Measurements from ENCODE around the gene AGAP1. TPM values are rescaled to one million over a fixed set of nuclear protein-coding genes. Genes with fewer than 3 reads are reported as not detected.

The AGAP1 gene
- polyA plus RNA-seq, 1 experiment: 12.4 TPM

- ChIA-PET CTCF (interaction anchor here (0.5 to 2.5 kb wide), 3 partner anchors 11 to 140 kb away, joined by 3 to 14 read pairs (median 12); no protein-coding TSS in a partner anchor), POLR2A (interaction anchor here (1.0 kb wide), 1 partner anchor 9 kb away, joined by 3 read pairs; no protein-coding TSS in a partner anchor)
- no peak for TF ChIP-seq CTCF (IDR thresholded peaks at IDR 0.05; ENCODE audit: low read depth, low read length)
- Histone ChIP-seq H3K9me3 (ENCODE audit: control insufficient read depth, insufficient read depth, low read length) (peaks cover 3% of the 10 kb centered on the region), H3K4me3 (ENCODE audit: low read depth, low read length) (peak overlapping the region; percentile 14; the same call in 1 of the 2 replicates), H3K27ac (ENCODE audit: low read depth, low read length) (peak overlapping the region; percentile 66), H3K27me3 (ENCODE audit: control insufficient read depth, insufficient read depth, low read length) (no peaks in the 10 kb centered on the region)
- DNase-seq (ENCODE audit: low read depth, low spot score): peak; percentile 48
Observed at GRCh38 chr2:235606004-235606715, 112.3 kb downstream of the AGAP1 start.

GRCh38 chr2:235607546-235608199 lies 113.8 kb downstream of the AGAP1 start:
- no peak overlapping the region for H3K27ac ChIP-seq (ENCODE audit: low read depth, low read length)
- H3K4me3 ChIP-seq (ENCODE audit: low read depth, low read length): no peak overlapping the region
- ChIA-PET POLR2A (no interaction called here), CTCF (interaction anchor here (0.6 kb wide), 1 partner anchor 126 kb away, joined by 3 read pairs; no protein-coding TSS in a partner anchor)
- no peak for TF ChIP-seq CTCF (IDR thresholded peaks at IDR 0.05; ENCODE audit: low read depth, low read length)
- no peaks in the 10 kb centered on the region; the same call in 1 of the 2 replicates for H3K9me3 ChIP-seq (ENCODE audit: control insufficient read depth, insufficient read depth, low read length)
- DNase-seq (ENCODE audit: low read depth, low spot score): no peak
- H3K27me3 ChIP-seq (ENCODE audit: control insufficient read depth, insufficient read depth, low read length): no peaks in the 10 kb centered on the region

GRCh38 chr2:235608200-235608887 lies 114.5 kb downstream of the AGAP1 start:
- no peak for TF ChIP-seq CTCF (IDR thresholded peaks at IDR 0.05; ENCODE audit: low read depth, low read length)
- no peak for DNase-seq (ENCODE audit: low read depth, low spot score)
- no peaks in the 10 kb centered on the region for H3K27me3 ChIP-seq (ENCODE audit: control insufficient read depth, insufficient read depth, low read length)
- no peak overlapping the region for H3K27ac ChIP-seq (ENCODE audit: low read depth, low read length)
- no peaks in the 10 kb centered on the region; the same call in 1 of the 2 replicates for H3K9me3 ChIP-seq (ENCODE audit: control insufficient read depth, insufficient read depth, low read length)
- no peak overlapping the region for H3K4me3 ChIP-seq (ENCODE audit: low read depth, low read length)
- ChIA-PET CTCF (interaction anchor here (0.6 to 2.2 kb wide), 4 partner anchors 13 to 137 kb away, joined by 3 to 7 read pairs (median 5); no protein-coding TSS in a partner anchor), POLR2A (no interaction called here)

- ChIA-PET POLR2A (interaction anchor here (1.1 to 1.2 kb wide), 2 partner anchors 8 to 33 kb away, joined by 3 to 4 read pairs; no protein-coding TSS in a partner anchor), CTCF (interaction anchor here (1.1 to 2.2 kb wide), 3 partner anchors 14 to 136 kb away, joined by 3 to 7 read pairs (median 7); no protein-coding TSS in a partner anchor)
- no peak for TF ChIP-seq CTCF (IDR thresholded peaks at IDR 0.05; ENCODE audit: low read depth, low read length)
- Histone ChIP-seq H3K4me3 (ENCODE audit: low read depth, low read length) (no peak overlapping the region), H3K27ac (ENCODE audit: low read depth, low read length) (no peak overlapping the region), H3K9me3 (ENCODE audit: control insufficient read depth, insufficient read depth, low read length) (no peaks in the 10 kb centered on the region; the same call in 1 of the 2 replicates), H3K27me3 (ENCODE audit: control insufficient read depth, insufficient read depth, low read length) (no peaks in the 10 kb centered on the region)
- DNase-seq (ENCODE audit: low read depth, low spot score): no peak
Observed at GRCh38 chr2:235609321-235609720, 115.5 kb downstream of the AGAP1 start.

All from AG04450 (cell line).